Stimulated activated CD8-positive, alpha-beta memory T cell treated with anti-CD3 and anti-CD28 coated beads, Interleukin-15, amount 100 ng/mL, for 4 hours (primary cell): ENCODE measurements around the gene GPS1.

Experiments used
- DNase-seq, 2 donors: peaks; one replicate each; pipeline ENCODE4 v3.0.0-alpha.2; 2020; ENCODE audit warnings: low read depth in 2 of 2

Gene GPS1

DNA sequence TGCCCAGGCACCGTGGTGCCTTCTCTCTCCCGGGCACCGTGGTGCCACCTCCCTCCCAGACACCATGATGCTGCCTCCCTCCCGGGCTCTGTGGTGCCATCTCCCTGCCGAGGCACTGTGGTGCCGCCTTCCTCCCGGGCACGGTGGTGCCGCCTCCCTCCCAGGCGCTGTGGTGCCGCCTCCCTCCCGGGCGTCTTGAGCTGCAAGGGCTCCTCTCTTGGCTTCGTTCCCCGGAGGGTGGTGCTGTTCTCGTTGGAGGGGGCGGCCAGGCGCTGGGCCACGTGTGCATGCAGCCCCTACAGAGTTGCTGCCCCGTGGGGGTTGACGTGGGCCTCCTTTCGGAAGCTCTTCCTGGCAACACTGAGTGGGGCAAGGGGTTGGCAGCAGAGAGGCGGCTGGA lies 37.3 kb upstream of the GPS1 start:
- no peak for DNase-seq

DNA sequence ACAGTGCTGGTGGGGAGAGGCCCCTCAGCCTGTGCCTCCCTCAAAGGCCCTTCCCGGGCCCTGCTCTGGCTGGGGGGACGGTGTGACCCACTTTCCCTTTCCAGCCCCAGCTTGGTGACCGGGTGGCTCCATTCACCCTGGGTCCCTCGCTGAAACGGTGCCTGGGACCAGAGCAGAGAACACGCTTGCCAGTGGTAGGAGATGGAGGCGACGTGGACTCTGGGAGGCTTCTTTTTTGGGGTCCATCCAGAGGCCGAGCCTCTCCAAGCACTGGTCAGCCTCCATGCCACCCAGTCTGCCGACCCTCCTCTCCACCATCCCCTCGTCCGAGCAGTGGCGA lies 36.8 kb upstream of the GPS1 start:
- no peak for DNase-seq

GRCh38 chr17:82015311-82015971 lies 36.3 kb upstream of the GPS1 start:
- no peak for DNase-seq

- DNase-seq: no peak
These were observed 35.4 kb upstream of the GPS1 start for GRCh38 chr17:82016061-82016874.

- DNase-seq: no peak
These were observed 34.7 kb upstream of the GPS1 start for GRCh38 chr17:82016875-82017459.

DNA sequence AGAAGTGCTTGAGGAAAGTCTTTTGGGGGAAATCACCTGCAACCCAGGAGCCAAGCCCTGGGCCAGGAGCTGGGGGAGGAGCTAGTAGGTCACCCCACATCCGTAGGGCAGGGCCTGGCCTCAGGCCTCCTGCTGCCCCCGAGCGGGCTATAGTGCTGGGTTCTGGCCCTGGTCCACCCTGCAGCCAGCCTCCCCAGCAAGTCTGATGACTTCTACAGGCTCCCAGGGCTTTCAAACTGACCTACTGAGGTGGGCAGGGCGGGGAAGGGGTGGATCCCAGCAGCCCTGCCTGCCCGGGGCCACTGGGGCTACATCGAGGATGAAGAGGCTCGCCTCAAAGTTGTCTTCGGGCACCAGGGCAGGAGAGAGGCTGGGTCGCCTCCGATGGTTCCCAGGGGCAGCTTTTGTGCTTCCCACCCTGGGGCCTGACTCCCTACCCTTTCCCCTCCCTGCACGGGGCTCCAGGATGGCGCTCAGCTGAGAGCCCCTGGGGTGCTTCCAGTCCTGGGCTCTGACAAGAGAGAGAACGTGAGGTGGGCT lies 34.0 kb upstream of the GPS1 start:
- DNase-seq: no peak

DNA sequence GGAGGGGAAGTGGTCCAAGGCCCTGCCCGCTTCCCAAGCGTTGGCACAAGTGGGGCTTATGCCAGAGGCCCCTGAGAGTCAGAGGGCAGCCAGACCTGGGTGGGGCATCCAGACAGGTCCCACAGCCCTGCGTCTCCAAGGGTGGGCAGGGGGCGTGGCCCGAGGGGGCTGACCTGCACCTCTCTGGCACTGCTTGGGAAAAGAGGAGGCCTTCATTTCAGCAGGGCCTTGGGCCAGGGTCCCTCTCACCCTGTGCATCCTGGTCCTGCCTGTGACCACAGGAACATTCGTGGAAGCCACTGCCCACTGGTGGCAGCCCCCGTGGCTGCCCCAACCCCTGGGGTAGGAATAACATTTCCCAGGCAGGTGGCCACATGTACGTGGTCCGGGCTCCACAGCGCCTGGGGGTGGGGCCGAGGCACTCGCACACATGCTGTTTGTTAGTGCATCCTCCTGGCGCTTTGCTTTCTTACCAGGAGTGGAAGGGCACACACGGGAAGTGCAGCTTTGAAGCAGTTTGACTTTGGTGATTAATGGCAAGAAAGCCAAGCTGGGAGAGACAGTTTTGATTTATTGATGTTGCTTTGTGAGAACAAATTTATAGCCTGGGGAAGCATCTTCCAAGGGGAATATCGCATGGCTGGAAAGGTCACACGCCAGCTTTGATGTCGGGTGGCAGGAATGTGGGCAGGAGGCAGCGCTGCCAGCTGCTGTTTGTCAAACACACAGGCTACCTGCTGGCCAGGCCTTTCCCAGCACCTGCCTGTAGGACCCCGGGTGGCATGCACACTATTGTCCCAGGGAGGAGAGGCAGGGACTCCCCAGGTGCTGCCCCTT lies 33.3 kb upstream of the GPS1 start:
- no peak for DNase-seq

GRCh38 chr17:82018989-82019689 lies 32.6 kb upstream of the GPS1 start:
- no peak for DNase-seq

DNA sequence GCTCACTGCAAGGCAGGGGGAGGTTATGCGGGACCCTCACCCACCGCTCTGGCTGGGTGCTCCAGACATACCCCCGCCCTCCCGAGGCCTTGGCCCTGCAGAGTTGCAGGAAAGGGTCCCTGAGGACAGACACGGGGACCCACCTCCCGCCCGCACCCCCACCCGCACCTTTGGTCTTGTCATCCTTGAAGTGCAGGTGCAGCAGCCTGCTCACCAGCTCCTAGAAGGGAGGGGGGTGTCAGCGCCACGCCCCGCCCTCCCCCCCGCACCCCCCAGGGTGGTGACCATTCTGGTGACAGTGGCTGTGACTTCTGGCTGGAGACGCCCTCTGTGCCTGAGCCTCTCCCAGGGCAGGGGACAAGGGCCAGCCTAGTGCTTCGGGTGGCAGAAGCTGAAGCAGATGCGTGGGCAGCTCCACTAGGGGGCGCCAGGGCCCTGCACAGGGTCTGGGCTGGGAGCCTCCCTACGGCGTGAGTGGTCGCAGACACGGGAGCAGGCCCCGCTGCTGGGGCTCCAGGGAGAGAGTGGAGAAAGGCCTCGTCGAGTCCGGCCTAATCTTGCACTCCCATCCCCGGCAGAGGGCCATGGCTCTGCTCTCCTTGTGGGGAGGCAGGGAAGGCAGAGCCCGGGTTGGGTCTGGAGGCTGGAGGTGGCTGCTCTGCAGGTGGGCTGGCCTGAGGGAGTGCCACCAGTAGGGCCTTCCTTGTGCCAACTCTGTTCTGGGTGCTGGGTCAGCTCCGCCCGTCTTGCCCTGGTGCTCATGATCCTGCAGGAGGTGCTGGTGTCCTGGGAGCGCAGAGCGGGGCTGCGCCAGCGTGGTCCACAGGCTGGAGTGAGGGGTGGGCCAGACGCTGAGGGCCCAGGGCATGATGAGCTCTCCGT lies 31.8 kb upstream of the GPS1 start:
- DNase-seq: no peak

GRCh38 chr17:82020572-82021106 lies 31.1 kb upstream of the GPS1 start:
- no peak for DNase-seq

GRCh38 chr17:82021107-82021899 lies 30.4 kb upstream of the GPS1 start:
- no peak for DNase-seq

DNA sequence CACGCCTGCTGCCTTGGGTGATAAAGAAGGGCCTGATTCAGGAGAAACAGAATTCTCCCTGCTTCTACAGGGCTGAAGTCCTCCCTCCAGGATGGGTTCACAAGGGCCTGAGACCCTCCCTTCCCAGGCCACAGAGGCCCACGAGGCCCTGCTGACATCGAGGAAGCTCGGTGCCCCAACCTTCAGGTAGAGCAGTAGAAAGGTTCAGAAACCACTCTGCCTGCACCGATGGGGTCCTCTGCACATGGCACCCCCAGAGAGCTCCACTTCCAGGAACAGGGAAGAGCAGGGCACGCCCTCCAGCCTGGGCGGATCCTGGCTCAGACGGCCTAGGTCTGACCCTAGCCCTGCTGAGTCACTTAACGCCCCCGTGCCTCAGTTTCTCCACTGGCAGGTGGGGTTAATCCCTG lies 29.8 kb upstream of the GPS1 start:
- DNase-seq: no peak

DNA sequence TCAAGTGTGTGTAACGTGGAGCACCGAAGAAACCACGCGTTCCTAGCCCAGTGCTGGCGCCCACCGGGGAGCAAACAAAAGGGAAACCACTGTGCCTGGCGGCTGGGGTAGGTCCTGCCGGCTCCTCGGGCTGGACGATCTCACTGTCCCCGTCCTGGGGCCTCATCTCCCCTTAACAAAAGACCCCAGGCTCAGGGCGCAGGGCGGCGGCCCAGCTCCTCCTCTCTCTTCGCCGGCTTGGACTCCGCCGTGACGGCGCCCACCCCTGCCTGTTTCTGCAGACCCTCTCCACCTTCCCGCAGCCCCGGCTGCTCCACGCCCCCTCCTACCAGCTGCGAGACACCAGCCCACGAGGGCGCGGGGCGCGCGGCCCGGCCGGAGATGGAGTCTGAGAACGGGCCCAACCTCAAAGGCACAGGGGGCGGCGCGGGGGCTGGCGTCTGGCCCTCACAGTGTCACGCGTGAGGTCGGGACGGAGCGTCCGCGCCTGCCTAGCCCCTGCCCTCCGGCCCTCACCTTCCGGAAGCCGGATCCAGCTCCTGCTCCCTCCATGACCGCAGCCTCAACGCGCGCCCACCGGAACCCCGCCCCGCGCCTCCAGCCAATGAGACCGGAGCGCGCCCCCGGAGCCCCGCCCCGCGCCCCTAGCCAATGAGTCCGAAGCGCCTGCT lies 29.3 kb upstream of the GPS1 start, which contains the start of gene CENPX:
Gene CENPX, minus strand, starts transcription at position 569 of the 671 bp plus-strand sequence. Its CDS starts 17 bp downstream, at position 552.
- no peak for DNase-seq

- peak; percentile 99 to 100 for DNase-seq
These were observed 28.7 kb upstream of the GPS1 start, which contains the start of gene LRRC45 for GRCh38 chr17:82022981-82023446. Gene LRRC45, plus strand, starts transcription at chr17:82023305. Its CDS starts 339 bp downstream, at chr17:82023644.

DNA sequence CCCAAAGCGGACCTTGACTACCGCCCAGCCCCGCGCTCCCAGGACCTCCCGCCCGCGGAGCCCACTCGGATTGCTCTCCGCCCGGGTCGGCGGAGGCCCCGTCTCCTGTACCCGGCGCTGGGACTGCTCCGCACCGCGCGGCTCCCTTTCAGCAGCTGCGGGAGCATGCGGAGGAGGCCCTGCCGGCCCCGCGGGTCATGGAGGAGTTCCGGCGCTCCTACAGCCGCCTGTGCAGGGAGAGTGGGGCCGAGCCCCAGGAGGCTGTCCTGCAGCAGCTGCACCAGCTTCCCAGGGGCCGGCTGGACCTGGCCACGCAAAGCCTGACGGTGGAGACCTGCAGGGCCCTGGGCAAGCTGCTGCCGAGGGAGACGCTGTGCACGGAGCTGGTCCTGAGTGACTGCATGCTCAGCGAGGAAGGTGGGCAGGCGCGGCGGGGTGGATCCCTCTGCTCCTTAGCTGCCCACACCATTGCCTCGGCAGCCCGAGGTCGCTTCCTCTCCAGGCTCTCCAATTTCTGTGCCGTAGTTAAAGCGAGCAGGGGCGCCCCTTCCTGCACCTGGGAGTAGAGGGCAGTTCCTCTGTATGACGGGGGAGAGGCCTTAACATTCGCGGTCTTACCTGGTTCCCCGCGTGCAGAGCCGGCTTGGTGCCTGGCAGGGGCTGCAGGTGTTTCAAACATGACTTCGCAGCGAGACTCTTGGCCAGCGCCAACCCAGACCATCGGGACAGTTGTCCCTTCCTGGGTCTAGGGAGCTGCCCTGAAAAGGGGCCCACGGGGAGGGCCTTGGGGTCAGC lies 28.1 kb upstream of the GPS1 start:
- no peak for DNase-seq

DNA sequence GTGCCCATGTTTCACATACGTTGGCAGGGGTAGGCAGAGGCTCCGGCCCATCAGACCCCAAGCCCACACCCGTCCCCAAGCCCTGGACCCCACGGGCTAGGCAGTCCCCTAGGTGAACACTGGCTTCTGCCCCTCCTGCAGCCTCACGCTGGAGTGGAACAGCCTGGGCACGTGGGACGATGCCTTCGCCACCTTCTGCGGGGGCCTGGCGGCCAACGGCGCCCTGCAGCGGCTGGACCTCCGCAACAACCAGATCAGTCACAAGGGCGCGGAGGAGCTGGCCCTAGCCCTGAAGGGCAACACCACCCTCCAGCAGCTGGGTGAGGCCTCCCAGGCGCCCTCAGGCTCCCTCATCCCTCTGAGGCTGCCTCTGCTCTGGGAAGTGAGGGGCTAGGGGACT lies 26.8 kb upstream of the GPS1 start:
- DNase-seq: no peak

GRCh38 chr17:82025401-82026107 lies 26.1 kb upstream of the GPS1 start:
- no peak for DNase-seq
